HTERT RPE-1 (cell line): ENCODE measurements around the gene ATOX1.
"Not testable (repeated sequence)": the region's sequence is repeated elsewhere in the genome, so short reads cannot be mapped to it uniquely, and the experiment has no call there.

Experiments used
- in situ Hi-C: fragments of 300-500 bp; cut with MboI; formaldehyde crosslinking; loops from 4 replicates; pipeline ENCODE4 v1.14.3; 2020; ENCODE audit warnings: low sequenced_read_pairs

The ATOX1 gene

DNA sequence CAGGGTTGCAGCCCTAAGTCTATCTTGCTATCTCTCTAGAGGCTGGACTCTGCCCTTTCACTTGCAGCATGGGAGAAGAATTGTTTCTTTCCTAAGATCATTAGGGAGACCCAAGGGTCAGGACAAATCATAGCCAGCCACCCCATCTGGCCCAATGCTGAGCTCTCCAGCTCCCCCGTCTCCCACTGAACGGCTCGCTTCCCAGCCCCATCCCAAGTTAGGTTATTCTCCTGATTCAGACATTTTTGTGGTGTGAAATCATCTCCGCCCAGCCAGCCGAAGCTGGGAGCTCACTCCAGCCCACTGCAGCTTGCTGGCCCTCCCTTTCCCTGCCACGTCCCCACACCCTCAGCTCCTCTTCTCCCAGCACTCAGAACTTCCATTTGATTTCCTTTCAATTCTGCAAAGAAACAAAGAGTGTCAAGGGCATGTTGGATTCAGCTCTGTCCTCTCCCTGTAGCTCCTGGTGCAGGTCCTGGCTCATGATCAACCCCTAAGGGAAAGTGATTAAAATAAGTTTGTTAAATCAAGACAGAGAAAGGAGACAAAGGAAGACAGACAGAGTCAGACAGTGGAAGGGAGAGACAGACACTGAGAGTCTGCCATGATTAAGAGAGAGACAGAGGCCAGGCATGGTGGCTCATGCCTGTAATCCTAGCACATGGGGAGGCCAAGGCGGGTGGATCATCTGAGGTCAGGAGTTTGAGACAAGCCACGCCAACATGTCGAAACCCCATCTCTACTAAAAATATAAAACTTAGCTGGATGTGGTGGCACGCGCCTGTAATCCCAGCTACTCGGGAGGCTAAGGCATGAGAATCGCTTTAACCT, 59.1 kb downstream of the ATOX1 start:
- in situ Hi-C loops = no loop called here

DNA sequence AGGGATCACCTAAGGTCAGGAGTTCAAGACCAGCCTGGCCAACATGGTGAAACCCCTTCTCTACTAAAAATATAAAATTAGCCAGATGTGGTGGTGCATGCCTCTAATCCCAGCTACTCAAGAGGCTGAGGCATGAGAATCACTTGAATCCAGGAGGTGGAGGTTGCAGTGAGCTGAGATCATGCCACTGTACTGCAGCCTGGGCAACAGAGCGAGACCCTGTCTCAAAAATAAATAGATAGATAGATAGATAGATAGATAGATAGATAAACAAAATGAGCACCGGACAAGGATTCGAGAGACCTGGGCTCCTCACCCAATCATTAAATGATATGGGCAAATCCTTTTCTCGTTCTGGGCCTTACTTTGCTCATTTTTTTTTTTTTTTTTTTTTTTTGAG, 60.4 kb downstream of the ATOX1 start:
- in situ Hi-C loops = not testable (repeated sequence)

DNA sequence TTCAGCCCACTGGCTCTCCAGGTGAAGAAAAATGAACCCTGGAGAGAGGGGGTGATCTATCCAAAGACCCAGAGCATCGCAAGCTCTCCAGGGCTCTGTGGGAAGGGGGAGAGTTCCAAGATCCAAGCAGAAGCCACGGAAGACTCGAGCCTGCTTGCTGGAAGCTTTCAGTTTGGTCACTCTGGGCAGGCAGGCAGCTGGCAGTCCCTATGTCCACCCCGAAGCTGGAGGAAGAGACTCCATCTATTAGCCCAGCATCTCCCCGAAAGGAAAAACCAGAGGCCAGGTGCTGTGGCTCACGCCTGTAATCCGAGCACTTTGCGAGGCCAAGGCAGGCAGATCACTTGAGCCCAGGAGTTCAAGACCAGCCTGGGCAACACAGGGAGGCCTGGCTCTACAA, 61.0 kb downstream of the ATOX1 start:
- in situ Hi-C loops = no loop called here

DNA sequence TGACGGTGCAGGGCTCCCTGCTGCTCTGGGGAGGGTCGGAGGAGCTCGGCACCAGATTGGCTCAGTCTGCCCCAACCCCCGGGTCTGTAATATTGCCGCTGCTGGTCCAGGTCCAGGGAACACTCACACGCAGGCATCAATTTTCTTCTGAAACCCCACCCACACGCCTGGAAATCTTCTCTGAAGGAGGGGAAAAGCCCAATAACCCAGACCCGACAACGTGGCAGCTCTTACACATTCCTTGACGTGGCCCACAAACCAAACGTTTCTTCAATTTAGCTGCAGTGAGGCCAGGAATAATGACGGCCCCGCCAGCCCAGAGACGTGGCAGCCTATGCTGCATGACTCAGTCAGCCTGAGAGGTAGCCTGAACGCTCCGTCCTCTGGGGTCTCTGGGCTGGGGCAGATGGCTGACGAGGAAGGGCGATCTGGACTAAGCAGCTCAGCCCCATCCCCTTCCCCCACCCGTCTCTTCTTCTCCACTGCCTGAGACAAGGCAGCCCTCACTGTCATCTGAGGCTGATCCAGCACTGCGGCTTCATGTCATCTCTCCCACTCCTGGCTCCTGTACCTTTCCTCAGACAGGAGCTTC, 61.9 kb downstream of the ATOX1 start:
- in situ Hi-C loops = no loop called here

DNA sequence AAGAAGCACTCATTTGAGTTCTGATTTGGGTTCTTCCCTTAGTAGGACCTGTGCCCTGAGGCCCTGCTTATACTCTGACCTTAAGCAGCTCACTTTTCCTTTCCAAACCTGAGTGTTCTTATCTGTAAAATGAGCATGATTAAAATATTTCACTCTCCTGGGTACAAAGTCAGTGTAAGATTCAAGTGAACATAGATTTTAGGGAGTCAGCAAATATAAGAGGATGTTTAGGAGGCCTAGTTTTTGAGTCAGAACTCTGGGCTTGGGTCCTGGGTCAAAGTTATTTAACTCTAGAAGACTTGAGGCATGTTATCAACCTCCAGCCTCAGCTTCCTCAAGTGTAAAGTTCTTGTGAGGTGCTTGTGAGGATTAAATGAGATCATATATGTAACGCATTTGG, 63.0 kb downstream of the ATOX1 start:
- in situ Hi-C loops = no loop called here

DNA sequence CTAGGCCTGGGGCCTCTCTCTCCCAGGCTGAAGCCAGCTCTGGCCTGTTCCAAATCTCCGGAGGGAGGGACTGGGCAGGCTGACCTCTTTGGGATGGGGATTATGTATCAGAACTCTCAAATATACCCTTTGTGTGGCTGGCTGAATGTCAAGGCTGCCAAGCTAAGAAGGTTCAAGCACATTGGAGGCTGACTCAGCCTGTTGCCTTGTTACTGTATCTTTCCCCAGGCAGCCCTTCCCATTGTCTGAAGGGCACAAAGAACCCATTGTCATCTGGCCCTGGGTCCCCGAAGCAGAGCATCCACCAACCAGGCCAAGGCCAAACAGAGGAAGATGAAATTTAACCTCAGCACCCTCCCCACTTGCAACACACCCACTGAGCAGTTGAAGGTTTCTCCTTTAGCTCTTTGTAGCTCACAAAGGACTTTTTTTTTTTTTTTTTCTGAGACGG, 64.4 kb downstream of the ATOX1 start:
- in situ Hi-C loops = no loop called here
